Astrocyte of the cerebellum (primary cell): ENCODE data around the gene HCFC1.

Experiments used
- DNase-seq: peaks from one replicate; pipeline ENCODE4 v3.0.0-alpha.2; 2011; ENCODE audit warnings: low read depth
- H3K4me3 ChIP-seq: 2 replicates; pipeline ENCODE4 v1.5.1; 2011; ENCODE audit warnings: mild to moderate bottlenecking, low read depth, low read length, moderate library complexity
- in situ Hi-C: cut with HindIII; loops from 2 replicates; pipeline ENCODE4 v1.10.0; 2017; ENCODE audit warnings: low sequenced_read_pairs
- TF ChIP-seq, protein P1 (sequence below): IDR thresholded peaks from 2 replicates; pipeline ENCODE4 v1.5.1; 2012; ENCODE audit warnings: low read length, low read depth, moderate library complexity, mild to moderate bottlenecking; ENCODE audit errors: missing control alignments

HCFC1 gene

GRCh38 chrX:153900831-153901752, 70.5 kb downstream of the HCFC1 start:
- DNase-seq: peak; percentile 11
- no peak overlapping the region for H3K4me3 ChIP-seq
- TF ChIP-seq, protein P1, sequence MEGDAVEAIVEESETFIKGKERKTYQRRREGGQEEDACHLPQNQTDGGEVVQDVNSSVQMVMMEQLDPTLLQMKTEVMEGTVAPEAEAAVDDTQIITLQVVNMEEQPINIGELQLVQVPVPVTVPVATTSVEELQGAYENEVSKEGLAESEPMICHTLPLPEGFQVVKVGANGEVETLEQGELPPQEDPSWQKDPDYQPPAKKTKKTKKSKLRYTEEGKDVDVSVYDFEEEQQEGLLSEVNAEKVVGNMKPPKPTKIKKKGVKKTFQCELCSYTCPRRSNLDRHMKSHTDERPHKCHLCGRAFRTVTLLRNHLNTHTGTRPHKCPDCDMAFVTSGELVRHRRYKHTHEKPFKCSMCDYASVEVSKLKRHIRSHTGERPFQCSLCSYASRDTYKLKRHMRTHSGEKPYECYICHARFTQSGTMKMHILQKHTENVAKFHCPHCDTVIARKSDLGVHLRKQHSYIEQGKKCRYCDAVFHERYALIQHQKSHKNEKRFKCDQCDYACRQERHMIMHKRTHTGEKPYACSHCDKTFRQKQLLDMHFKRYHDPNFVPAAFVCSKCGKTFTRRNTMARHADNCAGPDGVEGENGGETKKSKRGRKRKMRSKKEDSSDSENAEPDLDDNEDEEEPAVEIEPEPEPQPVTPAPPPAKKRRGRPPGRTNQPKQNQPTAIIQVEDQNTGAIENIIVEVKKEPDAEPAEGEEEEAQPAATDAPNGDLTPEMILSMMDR: no peak
- in situ Hi-C loops: no loop called here

DNA sequence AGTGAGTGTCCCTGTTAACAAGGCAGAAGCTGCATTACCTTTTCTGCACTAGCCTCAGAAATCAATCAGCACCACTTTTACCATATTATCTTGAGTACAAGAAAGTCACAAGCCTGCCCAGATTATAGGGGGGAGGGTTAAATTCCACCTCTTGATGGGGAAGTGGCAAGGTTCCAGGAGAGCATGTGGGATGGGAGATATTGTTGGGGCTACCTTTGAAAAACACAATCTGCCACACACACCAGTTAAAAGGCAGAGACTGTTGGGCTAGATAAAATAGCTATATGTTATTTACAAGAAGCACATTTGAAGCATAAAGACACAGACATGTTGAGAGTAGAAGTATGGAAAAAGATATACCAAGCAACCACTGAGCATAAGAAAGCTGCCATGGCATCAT, 73.7 kb downstream of the HCFC1 start:
- no peak overlapping the region for H3K4me3 ChIP-seq
- in situ Hi-C loops: no loop called here
- TF ChIP-seq, protein P1: no peak
- DNase-seq: no peak
